A549 (cell line): ENCODE results near the gene GRIK4. TPM values are rescaled to one million over a fixed set of nuclear protein-coding genes. Genes with fewer than 3 reads are reported as not detected.

Experiments
- ATAC-seq, 2 experiments: fragments of 200-7000 bp in 1 of 2; fragments of >200 bp in 1 of 2; cut with Nextera tagmentation in 1 of 2; cut with Tn5 transposase in 1 of 2; 3 replicates each; pipeline versions ENCODE4 v1.8.0 to v1.9.1; 2018 to 2020; ENCODE audit warnings: mild to moderate bottlenecking in 1 of 2, moderate library complexity in 1 of 2
- CTCF ChIA-PET: fragments of 300-600 bp; sonication (Branson Sonifier 250); formaldehyde crosslinking; extraction: SDS; loops from one replicate; lab custom pipeline; 2021; ENCODE audit warnings: antibody characterized with exemption, inconsistent platforms; lab: Yijun Ruan, JAX
- POLR2A ChIA-PET: fragments of 350-600 bp; formaldehyde crosslinking; extraction: SDS; loops from one replicate; lab custom pipeline; 2021; ENCODE audit warnings: antibody characterized with exemption, inconsistent platforms; lab: Yijun Ruan, JAX
- DNase-seq, 2 experiments: peaks; one replicate each; pipeline versions ENCODE4 v3.0.0 to v3.0.0-alpha.2; 2011 to 2016; ENCODE audit warnings: low read depth in 1 of 2, low spot score in 1 of 2
- FAIRE-seq: peaks from 2 replicates; lab custom pipeline; 2011; peaks lifted over from hg19 to GRCh38; lab: Jason Lieb, UNC
- H3K27ac ChIP-seq, 2 experiments: fragments of >200 bp; sonication (Bioruptor Twin); formaldehyde crosslinking; 3 replicates each; pipeline ENCODE4 v1.5.1; 2016 to 2017
- H3K4me1 ChIP-seq: fragments of >200 bp; sonication (Bioruptor Twin); formaldehyde crosslinking; 3 replicates; pipeline ENCODE4 v1.6.1; 2016
- H3K4me2 ChIP-seq: fragments of >200 bp; sonication (Bioruptor Twin); formaldehyde crosslinking; 3 replicates; pipeline ENCODE4 v1.6.1; 2016
- H3K4me3 ChIP-seq: fragments of >200 bp; sonication (Bioruptor Twin); formaldehyde crosslinking; 3 replicates; pipeline ENCODE4 v1.5.1; 2016
- H3K9me3 ChIP-seq: fragments of >200 bp; sonication (Bioruptor Twin); formaldehyde crosslinking; 3 replicates; pipeline ENCODE4 v1.6.1; 2016
- CBX2 ChIP-seq: fragments of 200-600 bp; sonication (generic); IDR thresholded peaks from 2 replicates; pipeline ENCODE4 v1.6.1; 2016; ENCODE audit warnings: low read depth, mild to moderate bottlenecking, borderline replicate concordance
- CBX8 ChIP-seq: fragments of 200-600 bp; sonication (generic); IDR thresholded peaks from 2 replicates; pipeline ENCODE4 v1.6.1; 2016
- CHD4 ChIP-seq: fragments of 200-600 bp; sonication (generic); IDR thresholded peaks from 2 replicates; pipeline ENCODE4 v1.6.1; 2016; ENCODE audit warnings: antibody characterized with exemption, mild to moderate bottlenecking, borderline replicate concordance
- EP300 ChIP-seq, 2 experiments: fragments of >200 bp; sonication (Bioruptor Twin); formaldehyde crosslinking; IDR thresholded peaks; 2 replicates in 1 of 2; 3 replicates in 1 of 2; pipeline ENCODE4 v1.6.1; 2016 to 2017
- ESRRA ChIP-seq: fragments of 150-350 bp; IDR thresholded peaks from 2 replicates; pipeline ENCODE4 v1.6.1; 2014; ENCODE audit warnings: mild to moderate bottlenecking, low read length, borderline replicate concordance
- FOSB ChIP-seq: fragments of 250-450 bp; sonication (Bioruptor Pico); IDR thresholded peaks from 2 replicates; pipeline ENCODE4 v1.5.0; 2020; ENCODE audit warnings: mild to moderate bottlenecking, moderate library complexity
- FOXS1 ChIP-seq: fragments of 250-450 bp; sonication (Bioruptor Pico); IDR thresholded peaks from 2 replicates; pipeline ENCODE4 v1.5.0; 2020; ENCODE audit warnings: mild to moderate bottlenecking, moderate library complexity
- HEYL ChIP-seq: fragments of 250-450 bp; sonication (Bioruptor Pico); IDR thresholded peaks from 2 replicates; pipeline ENCODE4 v1.8.0; 2021; ENCODE audit warnings: mild to moderate bottlenecking, moderate library complexity
- JUNB ChIP-seq: fragments of >200 bp; sonication (Bioruptor Twin); formaldehyde crosslinking; IDR thresholded peaks from 2 replicates; pipeline ENCODE4 v1.6.1; 2016
- MYC ChIP-seq: IDR thresholded peaks from 2 replicates; pipeline ENCODE4 v1.6.1; 2012; ENCODE audit warnings: mild to moderate bottlenecking, inconsistent platforms, low read length, improper control_type of control experiment, borderline replicate concordance
- NFE2L2 ChIP-seq: fragments of 150-350 bp; conservative IDR thresholded peaks from 2 replicates; pipeline ENCODE4 v1.6.1; 2014; ENCODE audit warnings: low read length
- PHF8 ChIP-seq: fragments of 200-600 bp; sonication (generic); IDR thresholded peaks from 2 replicates; pipeline ENCODE4 v1.6.1; 2016; ENCODE audit warnings: low read depth, mild to moderate bottlenecking, antibody characterized with exemption, moderate library complexity, borderline replicate concordance
- POLR2A ChIP-seq: IDR thresholded peaks from 2 replicates; pipeline ENCODE4 v1.6.1; 2012; ENCODE audit warnings: mild to moderate bottlenecking, low read length
- RCOR1 ChIP-seq: fragments of 150-350 bp; IDR thresholded peaks from 2 replicates; pipeline ENCODE4 v1.6.1; 2014; ENCODE audit warnings: antibody characterized with exemption, low read length, low read depth
- RNF2 ChIP-seq: fragments of 200-600 bp; sonication (generic); IDR thresholded peaks from 2 replicates; pipeline ENCODE4 v1.6.1; 2016; ENCODE audit warnings: low read depth, mild to moderate bottlenecking, antibody characterized with exemption, moderate library complexity, borderline replicate concordance
- SMC3 ChIP-seq: fragments of >200 bp; sonication (Bioruptor Twin); formaldehyde crosslinking; IDR thresholded peaks from 3 replicates; pipeline ENCODE4 v1.6.1; 2018; ENCODE audit warnings: inconsistent platforms
- TFCP2L1 ChIP-seq: fragments of 250-450 bp; sonication (Bioruptor Pico); IDR thresholded peaks from 2 replicates; pipeline ENCODE4 v1.5.0; 2021; ENCODE audit warnings: mild to moderate bottlenecking
- ZFP36 ChIP-seq: fragments of 450-650 bp; IDR thresholded peaks from 2 replicates; pipeline ENCODE4 v1.6.1; 2014; ENCODE audit warnings: borderline replicate concordance; ENCODE audit not compliant: partially characterized antibody
- WGBS: methylation state at CpG from one replicate; pipeline ENCODE4 v1.1.6; 2017; ENCODE audit errors: missing lambda C conversion rate; 5-methylcytosine and 5-hydroxymethylcytosine counted together
- polyA plus RNA-seq, 4 experiments: library from polyadenylated mRNA; depleted of rRNA in 3 of 4; stranded (reverse); fragments of >200 nt; fragmentation: RNase III in 1 of 4; extraction: RNeasy Plus Mini Kit Qiagen cat#74134 plus additional on column Dnase treatment in 1 of 4; gene quantifications; 2 replicates in 3 of 4; 3 replicates in 1 of 4; pipeline ENCODE4 v1.2.3, GENCODE V29; 2011 to 2017
- TF ChIP-seq, protein P1 (sequence below): fragments of 150-350 bp; IDR thresholded peaks from 2 replicates; pipeline ENCODE4 v1.6.1; 2014; ENCODE audit warnings: low read depth, mild to moderate bottlenecking, low read length
- TF ChIP-seq, protein P2 (sequence below): fragments of 200-600 bp; sonication (generic); IDR thresholded peaks from 2 replicates; pipeline ENCODE4 v1.6.1; 2016; ENCODE audit warnings: antibody characterized with exemption, mild to moderate bottlenecking, moderate library complexity
- TF ChIP-seq, protein P3 (sequence below): IDR thresholded peaks from 2 replicates; pipeline ENCODE4 v1.6.1; 2012
- TF ChIP-seq, protein P4 (sequence below): fragments of >200 bp; sonication (Bioruptor Twin); formaldehyde crosslinking; IDR thresholded peaks from 3 replicates; pipeline ENCODE4 v1.5.1; 2016

Gene GRIK4
- polyA plus RNA-seq, 2 of the 4 experiments (the other 2 are of a cell fraction) = 0.01 TPM; not detected in 1

DNA sequence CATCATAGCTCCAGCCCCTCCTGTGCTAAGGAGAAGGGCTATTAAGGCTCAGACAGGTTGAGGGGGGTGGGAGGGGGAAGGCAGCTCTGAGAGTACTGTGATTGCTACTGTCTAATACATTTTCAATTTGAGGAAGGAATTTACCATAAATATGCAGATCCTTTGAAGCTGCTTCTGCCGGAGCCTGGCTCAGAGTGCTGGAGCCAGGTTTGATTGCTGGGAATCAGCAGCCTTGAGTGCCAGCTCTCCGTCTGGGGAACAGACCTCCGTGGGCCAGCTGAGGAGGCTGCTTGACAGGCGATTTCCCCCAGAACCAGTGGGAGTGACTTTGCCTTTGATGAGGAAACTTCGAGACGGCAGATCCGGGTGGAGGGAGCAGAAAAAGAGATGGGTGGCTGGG, 370.6 kb downstream of the GRIK4 start:
- no peak for ATAC-seq
- H3K4me3 ChIP-seq = no peak overlapping the region
- POLR2A ChIA-PET = no interaction called here
- H3K4me1 ChIP-seq = no peaks in the 10 kb centered on the region
- WGBS = 4% methylated on average over 3 of the region's 7 CpGs
- CTCF ChIA-PET = no interaction called here
- TF ChIP-seq NFE2L2 (no peak), ZFP36 (no peak), POLR2A (no peak), SMC3 (no peak), FOXS1 (no peak), RCOR1 (no peak), CBX2 (no peak), PHF8 (no peak), HEYL (no peak), EP300 (IDR thresholded peaks at IDR 0.05) (no peak)
- TF ChIP-seq, protein P1, sequence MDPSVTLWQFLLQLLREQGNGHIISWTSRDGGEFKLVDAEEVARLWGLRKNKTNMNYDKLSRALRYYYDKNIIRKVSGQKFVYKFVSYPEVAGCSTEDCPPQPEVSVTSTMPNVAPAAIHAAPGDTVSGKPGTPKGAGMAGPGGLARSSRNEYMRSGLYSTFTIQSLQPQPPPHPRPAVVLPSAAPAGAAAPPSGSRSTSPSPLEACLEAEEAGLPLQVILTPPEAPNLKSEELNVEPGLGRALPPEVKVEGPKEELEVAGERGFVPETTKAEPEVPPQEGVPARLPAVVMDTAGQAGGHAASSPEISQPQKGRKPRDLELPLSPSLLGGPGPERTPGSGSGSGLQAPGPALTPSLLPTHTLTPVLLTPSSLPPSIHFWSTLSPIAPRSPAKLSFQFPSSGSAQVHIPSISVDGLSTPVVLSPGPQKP = no peak
- TF ChIP-seq, protein P2, sequence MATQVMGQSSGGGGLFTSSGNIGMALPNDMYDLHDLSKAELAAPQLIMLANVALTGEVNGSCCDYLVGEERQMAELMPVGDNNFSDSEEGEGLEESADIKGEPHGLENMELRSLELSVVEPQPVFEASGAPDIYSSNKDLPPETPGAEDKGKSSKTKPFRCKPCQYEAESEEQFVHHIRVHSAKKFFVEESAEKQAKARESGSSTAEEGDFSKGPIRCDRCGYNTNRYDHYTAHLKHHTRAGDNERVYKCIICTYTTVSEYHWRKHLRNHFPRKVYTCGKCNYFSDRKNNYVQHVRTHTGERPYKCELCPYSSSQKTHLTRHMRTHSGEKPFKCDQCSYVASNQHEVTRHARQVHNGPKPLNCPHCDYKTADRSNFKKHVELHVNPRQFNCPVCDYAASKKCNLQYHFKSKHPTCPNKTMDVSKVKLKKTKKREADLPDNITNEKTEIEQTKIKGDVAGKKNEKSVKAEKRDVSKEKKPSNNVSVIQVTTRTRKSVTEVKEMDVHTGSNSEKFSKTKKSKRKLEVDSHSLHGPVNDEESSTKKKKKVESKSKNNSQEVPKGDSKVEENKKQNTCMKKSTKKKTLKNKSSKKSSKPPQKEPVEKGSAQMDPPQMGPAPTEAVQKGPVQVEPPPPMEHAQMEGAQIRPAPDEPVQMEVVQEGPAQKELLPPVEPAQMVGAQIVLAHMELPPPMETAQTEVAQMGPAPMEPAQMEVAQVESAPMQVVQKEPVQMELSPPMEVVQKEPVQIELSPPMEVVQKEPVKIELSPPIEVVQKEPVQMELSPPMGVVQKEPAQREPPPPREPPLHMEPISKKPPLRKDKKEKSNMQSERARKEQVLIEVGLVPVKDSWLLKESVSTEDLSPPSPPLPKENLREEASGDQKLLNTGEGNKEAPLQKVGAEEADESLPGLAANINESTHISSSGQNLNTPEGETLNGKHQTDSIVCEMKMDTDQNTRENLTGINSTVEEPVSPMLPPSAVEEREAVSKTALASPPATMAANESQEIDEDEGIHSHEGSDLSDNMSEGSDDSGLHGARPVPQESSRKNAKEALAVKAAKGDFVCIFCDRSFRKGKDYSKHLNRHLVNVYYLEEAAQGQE = no peak
- TF ChIP-seq, protein P3, sequence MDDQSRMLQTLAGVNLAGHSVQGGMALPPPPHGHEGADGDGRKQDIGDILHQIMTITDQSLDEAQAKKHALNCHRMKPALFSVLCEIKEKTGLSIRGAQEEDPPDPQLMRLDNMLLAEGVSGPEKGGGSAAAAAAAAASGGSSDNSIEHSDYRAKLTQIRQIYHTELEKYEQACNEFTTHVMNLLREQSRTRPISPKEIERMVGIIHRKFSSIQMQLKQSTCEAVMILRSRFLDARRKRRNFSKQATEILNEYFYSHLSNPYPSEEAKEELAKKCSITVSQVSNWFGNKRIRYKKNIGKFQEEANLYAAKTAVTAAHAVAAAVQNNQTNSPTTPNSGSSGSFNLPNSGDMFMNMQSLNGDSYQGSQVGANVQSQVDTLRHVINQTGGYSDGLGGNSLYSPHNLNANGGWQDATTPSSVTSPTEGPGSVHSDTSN = no peak
- TF ChIP-seq, all 56 proteins: peak for 0
- no peak for DNase-seq
- Histone ChIP-seq H3K27ac (no peak overlapping the region), H3K9me3 (no peaks in the 10 kb centered on the region), H3K4me2 (no peak overlapping the region)
- FAIRE-seq = no peak

DNA sequence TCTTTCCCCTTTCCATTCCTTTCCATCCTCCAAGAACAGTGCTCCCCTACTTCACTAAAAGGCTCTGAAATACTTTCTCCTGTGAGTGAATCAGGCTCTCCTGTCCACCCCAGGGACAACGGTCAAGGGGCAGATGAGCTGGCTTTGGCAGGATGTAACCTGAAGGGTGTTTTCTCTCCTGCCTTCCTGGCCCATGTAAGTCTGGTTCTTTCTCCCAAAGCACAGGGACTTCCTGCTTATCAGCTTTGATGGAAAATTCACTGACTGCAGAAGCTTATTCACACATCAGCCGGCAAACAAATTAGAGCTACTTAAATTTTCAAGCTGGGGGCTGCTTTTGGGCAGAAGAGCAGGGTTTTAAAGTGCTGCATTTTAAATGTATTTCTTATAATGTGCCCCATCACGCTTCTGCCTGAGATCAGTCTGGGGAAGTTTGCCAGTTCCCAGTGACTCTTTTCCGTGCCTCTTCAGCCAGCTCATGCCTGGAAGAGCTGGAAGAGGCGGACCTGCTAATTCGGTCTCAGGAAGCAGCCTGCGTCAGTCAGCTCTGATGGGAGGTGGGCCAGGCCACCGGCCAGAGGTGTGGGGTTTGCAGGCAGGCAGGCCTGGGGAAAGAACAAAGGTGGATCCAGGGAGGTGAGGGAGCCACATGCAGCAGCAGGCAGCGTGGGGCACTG, 372.0 kb downstream of the GRIK4 start:
- POLR2A ChIA-PET = no interaction called here

More for the DNA sequence above, 372.0 kb downstream of the GRIK4 start:
- 36% methylated on average over 8 of the region's 9 CpGs for WGBS
- Histone ChIP-seq H3K4me2 (no peak overlapping the region), H3K4me1 (no peaks in the 10 kb centered on the region), H3K4me3 (no peak overlapping the region), H3K9me3 (no peaks in the 10 kb centered on the region), H3K27ac (no peak overlapping the region)
- ATAC-seq (no peak), DNase-seq (no peak), FAIRE-seq (no peak)
- TF ChIP-seq MYC = no peak
- TF ChIP-seq HEYL = no peak
- TF ChIP-seq, protein P4, sequence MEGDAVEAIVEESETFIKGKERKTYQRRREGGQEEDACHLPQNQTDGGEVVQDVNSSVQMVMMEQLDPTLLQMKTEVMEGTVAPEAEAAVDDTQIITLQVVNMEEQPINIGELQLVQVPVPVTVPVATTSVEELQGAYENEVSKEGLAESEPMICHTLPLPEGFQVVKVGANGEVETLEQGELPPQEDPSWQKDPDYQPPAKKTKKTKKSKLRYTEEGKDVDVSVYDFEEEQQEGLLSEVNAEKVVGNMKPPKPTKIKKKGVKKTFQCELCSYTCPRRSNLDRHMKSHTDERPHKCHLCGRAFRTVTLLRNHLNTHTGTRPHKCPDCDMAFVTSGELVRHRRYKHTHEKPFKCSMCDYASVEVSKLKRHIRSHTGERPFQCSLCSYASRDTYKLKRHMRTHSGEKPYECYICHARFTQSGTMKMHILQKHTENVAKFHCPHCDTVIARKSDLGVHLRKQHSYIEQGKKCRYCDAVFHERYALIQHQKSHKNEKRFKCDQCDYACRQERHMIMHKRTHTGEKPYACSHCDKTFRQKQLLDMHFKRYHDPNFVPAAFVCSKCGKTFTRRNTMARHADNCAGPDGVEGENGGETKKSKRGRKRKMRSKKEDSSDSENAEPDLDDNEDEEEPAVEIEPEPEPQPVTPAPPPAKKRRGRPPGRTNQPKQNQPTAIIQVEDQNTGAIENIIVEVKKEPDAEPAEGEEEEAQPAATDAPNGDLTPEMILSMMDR = no peak
- TF ChIP-seq EP300 (IDR thresholded peaks at IDR 0.05) = no peak
- TF ChIP-seq FOSB (CRISPR knock-in tag) = no peak
- TF ChIP-seq TFCP2L1 (CRISPR knock-in tag) = no peak
- TF ChIP-seq RNF2 = no peak
- no peak for TF ChIP-seq SMC3
- TF ChIP-seq CHD4 = no peak
- no peak for TF ChIP-seq ESRRA
- TF ChIP-seq JUNB = no peak
- no peak for TF ChIP-seq CBX8
- CTCF ChIA-PET = interaction anchor here (1.1 to 1.5 kb wide), 2 partner anchors 20 to 59 kb away, joined by 3 read pairs; no protein-coding TSS in a partner anchor
